Heart left ventricle (tissue), 13 donors: Measurements from ENCODE around the gene EIF1AX.

Source experiments
- CTCF ChIP-seq, 12 donors: fragments of 200-600 bp; sonication (generic) in 4 of 12; IDR thresholded peaks; one replicate each; pipeline versions ENCODE4 v1.5.0 to v1.8.0; 2018 to 2022; ENCODE audit warnings: antibody characterized with exemption in 12 of 12, mild to moderate bottlenecking in 5 of 12
- POLR2A ChIP-seq, 2 donors: fragments of 450-650 bp; IDR thresholded peaks; one replicate each; pipeline ENCODE4 v1.6.1; 2017; ENCODE audit warnings: antibody characterized with exemption in 2 of 2, mild to moderate bottlenecking in 2 of 2, moderate library complexity in 2 of 2
- donor health status: ischemic (EF 13 %, LVEDD 7.1; RV severe dilation, severe dysfunction).
- donor health status: DM: no; HTN: yes; CAD: no.
- donor health status: DM: no; HTN: no; CAD: no.
- donor health status: ischemic (EF 25% LVEDD 6.9; RV normal size, moderate dysfunction).
- donor health status: ischemic (EF 25% LVEDD 5.7; RV mildly dilated, moderate dysfunction).
- donor health status: ischemic (EF 35%, LVEDD 5.7; RV mildly dilated, moderate dysfunction).
- donor health status: nonischemic (EF 11% LVEDD 7.7; RV severe dilation, severe dysfunction).
- donor health status: DM: yes; HTN: yes; CAD: no.
- donor health status: PGD.
- donor health status: ischemic (EF 29% LVEDD 5.4; RV normal size, mild dysfunction).
- donor health status: nonischemic (EF 23%, LVEDD 6.1; RV moderate dilation, normal function).

DNA sequence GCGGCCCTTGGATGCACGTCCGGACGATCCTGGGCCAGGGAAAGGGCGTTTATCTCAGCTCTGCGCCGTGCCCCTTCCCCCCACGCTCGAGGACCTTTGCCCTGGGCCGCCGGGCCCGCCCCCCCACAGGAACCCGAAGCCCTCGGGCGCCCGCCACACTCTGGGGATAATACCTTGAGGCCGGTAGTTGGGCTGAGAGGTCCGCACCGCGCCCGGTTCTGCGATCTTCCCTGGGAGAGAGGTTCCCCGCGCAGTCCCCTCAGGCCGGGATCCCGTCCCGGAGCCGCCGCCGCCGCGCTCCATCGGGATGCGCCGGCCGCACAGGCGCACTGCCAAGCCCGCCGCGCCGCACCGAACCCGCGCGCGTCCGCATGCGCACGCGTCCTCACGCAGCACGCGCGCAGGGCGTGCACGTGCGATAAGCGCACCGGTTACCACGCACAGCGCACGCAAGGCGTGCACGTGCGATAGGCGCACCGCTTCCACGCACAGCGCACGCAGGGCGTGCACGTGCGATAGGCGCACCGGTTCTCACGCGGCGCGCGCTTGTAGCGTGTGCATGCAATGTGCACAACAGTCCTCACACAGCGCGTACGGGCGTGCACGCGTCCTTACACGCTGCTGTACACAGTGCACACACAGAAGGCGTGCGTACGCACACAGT, 24.9 kb downstream of the EIF1AX start, which contains the start of gene MAP7D2:
- TF ChIP-seq CTCF (IDR thresholded peaks at IDR 0.05) (no peak), POLR2A (IDR thresholded peaks at IDR 0.05) (no peak)
